H7 (cell line): ENCODE data around the gene AMPH. TPM values are rescaled to one million over a fixed set of nuclear protein-coding genes. Genes with fewer than 3 reads are reported as not detected.
"Not testable (repeated sequence)": the region's sequence is repeated elsewhere in the genome, so short reads cannot be mapped to it uniquely, and the experiment has no call there.

ENCODE experiments used
- DNase-seq: peaks from one replicate; pipeline ENCODE4 v3.0.0; 2012
- H3K27me3 ChIP-seq: 2 replicates; pipeline ENCODE4 v1.6.0; 2011; ENCODE audit warnings: mild to moderate bottlenecking, low read length; ENCODE audit not compliant: control insufficient read depth, insufficient read depth
- H3K36me3 ChIP-seq: replicated peaks from 2 replicates; pipeline ENCODE4 v1.5.1; 2011; ENCODE audit warnings: low read length; ENCODE audit not compliant: control insufficient read depth, insufficient read depth
- H3K4me3 ChIP-seq: 2 replicates; pipeline ENCODE4 v1.5.1; 2011; ENCODE audit warnings: low read depth, mild to moderate bottlenecking, control low read depth, low read length, moderate library complexity; ENCODE audit not compliant: insufficient read depth
- total RNA-seq: library from RNA; depleted of rRNA; stranded (reverse); fragments of >200 nt; shearing (Covaris generic); gene quantifications from 2 replicates; pipeline ENCODE4 v1.2.3, GENCODE V29; 2014

The AMPH gene
- total RNA-seq, 1 experiment from 2014 or later: 2.8 TPM

GRCh38 chr7:38360776-38361175, 270.4 kb downstream of the AMPH start:
- H3K4me3 ChIP-seq: no peak overlapping the region

GRCh38 chr7:38359071-38359601, 272.0 kb downstream of the AMPH start:
- H3K4me3 ChIP-seq, H3K27me3 ChIP-seq, DNase-seq, H3K36me3 ChIP-seq: not testable (repeated sequence)

More at GRCh38 chr7:38360776-38361175, 270.4 kb downstream of the AMPH start:
- DNase-seq: no peak
- no peaks in the 10 kb centered on the region for H3K27me3 ChIP-seq
- H3K36me3 ChIP-seq: no peaks in the 10 kb centered on the region

- not testable (repeated sequence) for DNase-seq, H3K4me3 ChIP-seq, H3K36me3 ChIP-seq, H3K27me3 ChIP-seq
Measured at GRCh38 chr7:38358273-38358831, 272.8 kb downstream of the AMPH start.

GRCh38 chr7:38354271-38354851, 276.8 kb downstream of the AMPH start:
- not testable (repeated sequence) for H3K36me3 ChIP-seq, H3K4me3 ChIP-seq, H3K27me3 ChIP-seq
- DNase-seq: peak; percentile 57

- H3K36me3 ChIP-seq, H3K27me3 ChIP-seq, H3K4me3 ChIP-seq, DNase-seq: not testable (repeated sequence)
Measured at GRCh38 chr7:38353431-38353881, 277.7 kb downstream of the AMPH start.

GRCh38 chr7:38351601-38352000, 279.6 kb downstream of the AMPH start:
- no peak overlapping the region for H3K4me3 ChIP-seq
- DNase-seq: no peak
- no peaks in the 10 kb centered on the region for H3K36me3 ChIP-seq
- H3K27me3 ChIP-seq: no peaks in the 10 kb centered on the region

GRCh38 chr7:38350777-38351176, 280.4 kb downstream of the AMPH start:
- DNase-seq, H3K27me3 ChIP-seq, H3K36me3 ChIP-seq, H3K4me3 ChIP-seq: not testable (repeated sequence)

GRCh38 chr7:38349869-38350583, 281.1 kb downstream of the AMPH start:
- not testable (repeated sequence) for H3K27me3 ChIP-seq, DNase-seq, H3K4me3 ChIP-seq, H3K36me3 ChIP-seq

- not testable (repeated sequence) for H3K27me3 ChIP-seq, H3K36me3 ChIP-seq, DNase-seq, H3K4me3 ChIP-seq
Measured at GRCh38 chr7:38349126-38349795, 281.9 kb downstream of the AMPH start.

- H3K36me3 ChIP-seq, H3K27me3 ChIP-seq, H3K4me3 ChIP-seq: not testable (repeated sequence)
- DNase-seq: peak; percentile 43
Measured at GRCh38 chr7:38345299-38346172, 285.6 kb downstream of the AMPH start.

GRCh38 chr7:38344741-38345140, 286.4 kb downstream of the AMPH start:
- H3K36me3 ChIP-seq, H3K27me3 ChIP-seq, DNase-seq, H3K4me3 ChIP-seq: not testable (repeated sequence)

- DNase-seq, H3K4me3 ChIP-seq, H3K27me3 ChIP-seq, H3K36me3 ChIP-seq: not testable (repeated sequence)
Measured at GRCh38 chr7:38342135-38342534, 289.0 kb downstream of the AMPH start.

- not testable (repeated sequence) for H3K4me3 ChIP-seq, H3K27me3 ChIP-seq, DNase-seq, H3K36me3 ChIP-seq
Measured at GRCh38 chr7:38341172-38341705, 289.9 kb downstream of the AMPH start.
